ENCODE data around the gene ABHD1. TPM values are rescaled to one million over a fixed set of nuclear protein-coding genes. Genes with fewer than 3 reads are reported as not detected.

ABHD1 gene
- total RNA-seq, 4 donors from 2014 or later, result 0.75 to 1.5 TPM; not detected in 2

- TF ChIP-seq, protein P1, sequence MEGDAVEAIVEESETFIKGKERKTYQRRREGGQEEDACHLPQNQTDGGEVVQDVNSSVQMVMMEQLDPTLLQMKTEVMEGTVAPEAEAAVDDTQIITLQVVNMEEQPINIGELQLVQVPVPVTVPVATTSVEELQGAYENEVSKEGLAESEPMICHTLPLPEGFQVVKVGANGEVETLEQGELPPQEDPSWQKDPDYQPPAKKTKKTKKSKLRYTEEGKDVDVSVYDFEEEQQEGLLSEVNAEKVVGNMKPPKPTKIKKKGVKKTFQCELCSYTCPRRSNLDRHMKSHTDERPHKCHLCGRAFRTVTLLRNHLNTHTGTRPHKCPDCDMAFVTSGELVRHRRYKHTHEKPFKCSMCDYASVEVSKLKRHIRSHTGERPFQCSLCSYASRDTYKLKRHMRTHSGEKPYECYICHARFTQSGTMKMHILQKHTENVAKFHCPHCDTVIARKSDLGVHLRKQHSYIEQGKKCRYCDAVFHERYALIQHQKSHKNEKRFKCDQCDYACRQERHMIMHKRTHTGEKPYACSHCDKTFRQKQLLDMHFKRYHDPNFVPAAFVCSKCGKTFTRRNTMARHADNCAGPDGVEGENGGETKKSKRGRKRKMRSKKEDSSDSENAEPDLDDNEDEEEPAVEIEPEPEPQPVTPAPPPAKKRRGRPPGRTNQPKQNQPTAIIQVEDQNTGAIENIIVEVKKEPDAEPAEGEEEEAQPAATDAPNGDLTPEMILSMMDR (IDR thresholded peaks at IDR 0.05; ENCODE audit: low read depth), result no peak
Measured at GRCh38 chr2:27095745-27096651, 27.6 kb upstream of the ABHD1 start.

DNA sequence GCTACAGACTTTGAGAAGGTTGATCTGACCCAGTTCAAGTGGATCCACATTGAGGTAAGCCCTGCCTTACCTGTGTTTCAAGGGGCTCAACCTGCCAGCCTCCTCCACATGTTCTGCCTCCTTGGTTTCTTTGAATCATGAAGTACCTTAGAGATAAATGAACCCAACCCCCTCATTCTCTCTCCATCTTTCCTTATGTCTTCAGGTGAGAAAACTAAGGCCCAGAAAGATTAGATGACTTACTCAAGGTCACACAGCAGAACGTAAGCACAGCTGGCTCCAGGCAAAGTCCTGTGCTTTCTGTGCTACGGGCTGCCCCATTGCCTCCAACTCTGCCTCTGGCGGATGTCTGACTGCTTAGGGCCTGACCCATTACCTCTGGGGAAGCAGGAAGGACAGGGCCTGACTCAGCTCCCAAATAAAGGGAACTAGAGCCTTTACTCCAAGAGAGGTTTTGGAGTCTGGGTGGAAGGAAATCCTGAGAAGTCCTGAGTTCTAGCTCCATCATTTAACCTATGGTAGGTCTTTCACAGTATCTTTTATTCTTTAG lies 26.8 kb upstream of the ABHD1 start:
- TF ChIP-seq, protein P1 (IDR thresholded peaks at IDR 0.05; ENCODE audit: low read depth), result no peak

DNA sequence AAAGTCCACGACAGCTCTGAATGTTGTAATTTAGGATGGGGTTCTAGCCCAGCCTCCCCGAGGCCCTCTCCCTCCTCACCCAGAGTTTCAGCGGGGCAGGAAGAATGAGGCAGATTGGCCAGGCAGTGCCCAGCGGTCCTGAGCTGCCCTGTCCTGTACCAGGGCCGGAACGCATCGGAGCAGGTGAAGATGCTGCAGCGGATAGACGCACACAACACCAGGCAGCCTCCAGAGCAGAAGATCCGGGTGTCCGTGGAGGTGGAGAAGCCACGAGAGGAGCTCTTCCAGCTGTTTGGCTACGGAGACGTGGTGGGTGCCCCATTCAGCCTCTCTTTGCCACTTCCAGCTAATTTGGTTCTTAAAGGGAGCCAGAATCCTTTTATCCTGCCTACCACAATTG lies 26.3 kb upstream of the ABHD1 start:
- TF ChIP-seq, protein P1 (IDR thresholded peaks at IDR 0.05; ENCODE audit: low read depth), result no peak

GRCh38 chr2:27099334-27099955 lies 24.2 kb upstream of the ABHD1 start:
- TF ChIP-seq, protein P1 (IDR thresholded peaks at IDR 0.05; ENCODE audit: low read depth), result no peak

GRCh38 chr2:27100036-27100435 lies 23.6 kb upstream of the ABHD1 start:
- TF ChIP-seq, protein P1 (IDR thresholded peaks at IDR 0.05; ENCODE audit: low read depth), result no peak

- TF ChIP-seq, protein P1 (IDR thresholded peaks at IDR 0.05; ENCODE audit: low read depth), result no peak
Measured at GRCh38 chr2:27102329-27102728, 21.3 kb upstream of the ABHD1 start.

GRCh38 chr2:27105981-27106380 lies 17.6 kb upstream of the ABHD1 start:
- TF ChIP-seq, protein P1 (IDR thresholded peaks at IDR 0.05; ENCODE audit: low read depth), result no peak
